WTC11 (cell line): ENCODE results near the gene ZNF382.

Experiments used
- ATF2 ChIP-seq: sonication (generic); formaldehyde crosslinking; IDR thresholded peaks from 2 replicates; pipeline ENCODE4 v1.8.1; 2022; ENCODE audit warnings: low read depth, missing genetic modification reagents, borderline replicate concordance
- CREB1 ChIP-seq: sonication (generic); formaldehyde crosslinking; IDR thresholded peaks from 2 replicates; pipeline ENCODE4 v1.8.0; 2023; ENCODE audit warnings: mild to moderate bottlenecking, missing genetic modification reagents
- CTCF ChIP-seq: fragments of 200-600 bp; IDR thresholded peaks from 2 replicates; pipeline ENCODE4 v1.8.0; 2022; ENCODE audit warnings: antibody characterized with exemption
- E2F4 ChIP-seq: sonication (generic); formaldehyde crosslinking; IDR thresholded peaks from 2 replicates; pipeline ENCODE4 v1.8.1; 2022; ENCODE audit warnings: low read depth, mild to moderate bottlenecking, moderate library complexity, missing genetic modification reagents, borderline replicate concordance
- FOXJ3 ChIP-seq: sonication (generic); formaldehyde crosslinking; IDR thresholded peaks from 2 replicates; pipeline ENCODE4 v1.9.0; 2021; ENCODE audit warnings: missing genetic modification reagents, mild to moderate bottlenecking, borderline replicate concordance
- MAX ChIP-seq: sonication (generic); formaldehyde crosslinking; IDR thresholded peaks from 2 replicates; pipeline ENCODE4 v1.8.0; 2022; ENCODE audit warnings: mild to moderate bottlenecking, missing genetic modification reagents
- PRDM15 ChIP-seq: sonication (generic); formaldehyde crosslinking; IDR thresholded peaks from 2 replicates; pipeline ENCODE4 v1.8.0; 2022; ENCODE audit warnings: missing genetic modification reagents
- SP1 ChIP-seq: sonication (generic); formaldehyde crosslinking; conservative IDR thresholded peaks from 2 replicates; pipeline ENCODE4 v1.8.1; 2022; ENCODE audit warnings: missing genetic modification reagents
- STAT6 ChIP-seq: sonication (generic); formaldehyde crosslinking; conservative IDR thresholded peaks from 2 replicates; pipeline ENCODE4 v1.8.1; 2023; ENCODE audit warnings: mild to moderate bottlenecking, low read depth, missing genetic modification reagents, moderate library complexity
- ZNF671 ChIP-seq: fragments of 250-450 bp; sonication (Bioruptor Pico); IDR thresholded peaks from 2 replicates; pipeline ENCODE4 v1.8.0; 2021; ENCODE audit warnings: mild to moderate bottlenecking

GRCh38 chr19:36635342-36635741, 30.2 kb downstream of the ZNF382 start:
- no peak for TF ChIP-seq CTCF
- TF ChIP-seq ZNF671 (CRISPR knock-in tag): no peak
- TF ChIP-seq PRDM15 (CRISPR knock-in tag): no peak
- TF ChIP-seq STAT6 (CRISPR knock-in tag): no peak
- no peak for TF ChIP-seq FOXJ3 (CRISPR knock-in tag)
- no peak for TF ChIP-seq ATF2 (CRISPR knock-in tag)
- TF ChIP-seq CREB1: no peak
- no peak for TF ChIP-seq E2F4 (CRISPR knock-in tag)
- no peak for TF ChIP-seq MAX (CRISPR knock-in tag)
- TF ChIP-seq SP1 (CRISPR knock-in tag): no peak
